Hepatocyte (in vitro differentiated cells): ENCODE measurements around the gene FCHO2.

ENCODE experiments used
- CTCF ChIP-seq: fragments of 200-600 bp; sonication (generic); IDR thresholded peaks from 2 replicates; pipeline ENCODE4 v1.5.1; 2016; ENCODE audit warnings: antibody characterized with exemption, mild to moderate bottlenecking; ENCODE audit not compliant: poor library complexity
- EZH2 ChIP-seq: fragments of 200-600 bp; sonication (generic); IDR thresholded peaks from 2 replicates; pipeline ENCODE4 v1.6.1; 2016; ENCODE audit warnings: antibody characterized with exemption, mild to moderate bottlenecking, borderline replicate concordance
- EZH2phosphoT487 ChIP-seq: fragments of 200-600 bp; sonication (generic); IDR thresholded peaks from one replicate; pipeline ENCODE4 v1.6.1; 2018; ENCODE audit warnings: antibody characterized with exemption, mild to moderate bottlenecking, low read depth, moderate library complexity; ENCODE audit not compliant: unreplicated experiment, severe bottlenecking

- TF ChIP-seq CTCF (peak; percentile 87), EZH2phosphoT487 (no peak), EZH2 (no peak)
Observed at GRCh38 chr5:72955768-72956323, at the start of gene FCHO2.
